Upper lobe of left lung (tissue), 4 donors: Measurements from ENCODE around the gene TRIOBP.

ENCODE experiments used
- EP300 ChIP-seq, 4 donors: sonication (generic); formaldehyde crosslinking; IDR thresholded peaks; one replicate each; pipeline ENCODE4 v1.5.1; 2017; ENCODE audit warnings: antibody characterized with exemption in 4 of 4, control low read depth in 2 of 4
- POLR2A ChIP-seq, 4 donors: fragments of 450-650 bp; IDR thresholded peaks; one replicate each; pipeline ENCODE4 v1.5.1; 2016 to 2017; ENCODE audit warnings: antibody characterized with exemption in 4 of 4, mild to moderate bottlenecking in 2 of 4
- POLR2AphosphoS5 ChIP-seq, 2 donors: sonication (generic); formaldehyde crosslinking; IDR thresholded peaks; one replicate each; pipeline ENCODE4 v1.5.1; 2017; ENCODE audit warnings: antibody characterized with exemption in 2 of 2
- TF ChIP-seq, protein P1 (sequence below), 6 experiments: fragments of 450-650 bp in 4 of 6; fragments of 200-600 bp in 2 of 6; sonication (generic) in 2 of 6; IDR thresholded peaks; one replicate each; pipeline ENCODE4 v1.5.1; 2016 to 2019; ENCODE audit warnings: antibody characterized with exemption in 6 of 6

DNA sequence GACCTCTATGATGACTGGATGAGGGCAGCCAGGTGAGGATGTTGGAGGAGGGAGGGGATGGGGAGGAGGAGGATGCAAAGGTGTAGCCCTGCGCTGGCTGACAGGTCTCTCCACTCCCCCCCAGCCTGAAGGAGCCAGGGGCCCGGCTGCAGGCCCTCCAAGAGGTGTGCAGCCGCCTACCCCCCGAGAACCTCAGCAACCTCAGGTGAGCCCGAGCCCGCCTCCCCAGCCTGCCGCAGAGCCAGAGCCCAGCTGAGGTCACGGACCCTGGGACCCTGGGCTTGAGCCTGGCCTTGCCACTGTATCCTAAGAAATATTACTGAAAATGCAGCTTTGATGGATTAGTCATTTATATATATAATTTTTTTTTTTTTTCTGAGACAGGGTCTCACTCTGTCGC, 49.5 kb upstream of the TRIOBP start:
- no peak for TF ChIP-seq POLR2A (IDR thresholded peaks at IDR 0.05)
- TF ChIP-seq, protein P1, sequence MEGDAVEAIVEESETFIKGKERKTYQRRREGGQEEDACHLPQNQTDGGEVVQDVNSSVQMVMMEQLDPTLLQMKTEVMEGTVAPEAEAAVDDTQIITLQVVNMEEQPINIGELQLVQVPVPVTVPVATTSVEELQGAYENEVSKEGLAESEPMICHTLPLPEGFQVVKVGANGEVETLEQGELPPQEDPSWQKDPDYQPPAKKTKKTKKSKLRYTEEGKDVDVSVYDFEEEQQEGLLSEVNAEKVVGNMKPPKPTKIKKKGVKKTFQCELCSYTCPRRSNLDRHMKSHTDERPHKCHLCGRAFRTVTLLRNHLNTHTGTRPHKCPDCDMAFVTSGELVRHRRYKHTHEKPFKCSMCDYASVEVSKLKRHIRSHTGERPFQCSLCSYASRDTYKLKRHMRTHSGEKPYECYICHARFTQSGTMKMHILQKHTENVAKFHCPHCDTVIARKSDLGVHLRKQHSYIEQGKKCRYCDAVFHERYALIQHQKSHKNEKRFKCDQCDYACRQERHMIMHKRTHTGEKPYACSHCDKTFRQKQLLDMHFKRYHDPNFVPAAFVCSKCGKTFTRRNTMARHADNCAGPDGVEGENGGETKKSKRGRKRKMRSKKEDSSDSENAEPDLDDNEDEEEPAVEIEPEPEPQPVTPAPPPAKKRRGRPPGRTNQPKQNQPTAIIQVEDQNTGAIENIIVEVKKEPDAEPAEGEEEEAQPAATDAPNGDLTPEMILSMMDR (IDR thresholded peaks at IDR 0.05), result no peak
- TF ChIP-seq POLR2AphosphoS5 (IDR thresholded peaks at IDR 0.05), result no peak
- TF ChIP-seq EP300 (IDR thresholded peaks at IDR 0.05), result no peak
